IPS-20b (cell line): ENCODE measurements around the gene LUZP1.
"Not testable (repeated sequence)": the region's sequence is repeated elsewhere in the genome, so short reads cannot be mapped to it uniquely, and the experiment has no call there.

Experiments used
- H3K27ac ChIP-seq: one replicate; pipeline ENCODE4 v1.5.1; 2013; ENCODE audit warnings: low read length
- H3K27me3 ChIP-seq: 2 replicates; pipeline ENCODE4 v1.6.1; 2013; ENCODE audit warnings: mild to moderate bottlenecking, low read length, inconsistent platforms; ENCODE audit not compliant: insufficient read depth
- H3K36me3 ChIP-seq: 2 replicates; pipeline ENCODE4 v1.6.1; 2013; ENCODE audit warnings: low read depth, mild to moderate bottlenecking, inconsistent platforms, low read length, moderate library complexity; ENCODE audit not compliant: insufficient read depth
- H3K4me1 ChIP-seq: 2 replicates; pipeline ENCODE4 v1.6.1; 2013; ENCODE audit warnings: mild to moderate bottlenecking, control low read depth, inconsistent platforms, low read length, moderate library complexity; ENCODE audit not compliant: insufficient read depth
- H3K4me3 ChIP-seq: 2 replicates; pipeline ENCODE4 v1.5.1; 2013; ENCODE audit warnings: mild to moderate bottlenecking, low read length, inconsistent platforms
- H3K9ac ChIP-seq: 2 replicates; pipeline ENCODE4 v1.6.1; 2013; ENCODE audit warnings: low read depth, mild to moderate bottlenecking, inconsistent platforms, low read length, moderate library complexity
- H3K9me3 ChIP-seq: 2 replicates; pipeline ENCODE4 v1.6.1; 2013; ENCODE audit warnings: mild to moderate bottlenecking, low read depth, low read length, inconsistent platforms; ENCODE audit not compliant: insufficient read depth

Gene LUZP1

DNA sequence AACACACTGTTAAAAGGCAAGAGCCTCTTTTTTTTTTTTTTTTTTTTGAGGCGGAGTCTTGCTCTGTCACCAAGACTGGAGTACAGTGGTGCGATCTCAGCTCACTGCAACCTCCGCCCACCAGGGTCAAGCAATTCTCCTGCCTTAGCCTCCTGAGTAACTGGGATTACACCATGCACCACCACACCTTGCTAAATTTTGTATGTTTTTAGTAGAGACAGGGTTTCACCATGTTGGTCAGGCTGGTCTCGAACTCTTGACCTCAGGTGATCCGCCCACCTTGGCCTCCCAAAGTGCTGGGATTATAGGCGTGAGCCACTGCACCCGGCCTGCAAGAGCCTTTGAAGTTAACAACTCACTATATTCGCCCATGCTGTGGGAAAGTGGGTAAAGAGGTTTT, 39.1 kb upstream of the LUZP1 start:
- not testable (repeated sequence) for H3K4me3 ChIP-seq, H3K9ac ChIP-seq, H3K27me3 ChIP-seq, H3K27ac ChIP-seq, H3K36me3 ChIP-seq, H3K4me1 ChIP-seq, H3K9me3 ChIP-seq

- H3K27me3 ChIP-seq: no peaks in the 10 kb centered on the region
- H3K4me1 ChIP-seq: no peaks in the 10 kb centered on the region
- H3K4me3 ChIP-seq: no peak overlapping the region
- H3K36me3 ChIP-seq: no peaks in the 10 kb centered on the region
- H3K27ac ChIP-seq: no peak overlapping the region
- H3K9me3 ChIP-seq: no peaks in the 10 kb centered on the region
- no peak overlapping the region for H3K9ac ChIP-seq
These were observed 33.6 kb upstream of the LUZP1 start for GRCh38 chr1:23202263-23202749.

DNA sequence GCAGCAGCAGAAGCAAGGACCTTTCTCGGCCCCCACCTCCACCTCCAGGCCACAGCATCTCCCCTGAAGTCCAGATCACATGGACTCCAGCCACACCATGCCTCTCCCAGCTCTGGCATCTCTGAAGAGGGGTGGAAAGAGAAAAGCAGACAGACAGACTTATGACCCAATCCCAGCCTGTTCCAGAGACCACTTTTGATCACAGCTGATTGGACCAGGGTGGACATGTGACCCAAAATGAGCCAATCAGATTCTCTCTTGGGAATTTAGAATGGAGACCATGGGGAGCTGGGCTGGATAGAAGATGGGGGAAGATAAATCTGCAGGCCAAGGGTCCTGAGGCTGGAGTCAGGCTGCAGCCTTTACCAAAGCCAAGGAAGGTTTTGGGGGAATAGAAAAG, 32.2 kb upstream of the LUZP1 start:
- no peak overlapping the region for H3K9ac ChIP-seq
- no peak overlapping the region for H3K27ac ChIP-seq
- no peak overlapping the region for H3K4me3 ChIP-seq
- H3K9me3 ChIP-seq: no peaks in the 10 kb centered on the region
- no peaks in the 10 kb centered on the region for H3K27me3 ChIP-seq
- H3K36me3 ChIP-seq: no peaks in the 10 kb centered on the region
- H3K4me1 ChIP-seq: no peaks in the 10 kb centered on the region

DNA sequence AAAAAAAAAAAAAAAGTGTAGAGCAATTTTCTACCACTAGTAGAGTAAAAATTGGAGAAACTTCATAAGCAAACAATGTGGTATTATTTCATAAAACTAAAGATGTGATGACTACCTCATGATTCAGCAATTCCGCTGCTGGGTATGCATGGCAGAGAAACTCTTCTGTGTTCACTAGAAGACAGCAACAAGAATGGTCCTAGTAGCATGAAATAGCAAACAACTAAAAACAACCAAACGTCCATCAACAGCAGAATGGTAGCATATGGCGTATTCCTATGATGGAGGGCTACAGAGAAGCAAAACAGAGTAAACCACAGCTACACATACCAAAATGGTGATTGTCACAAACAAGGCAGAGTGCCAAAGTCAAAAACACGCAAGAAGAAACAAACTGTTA, 29.7 kb upstream of the LUZP1 start:
- no peak overlapping the region for H3K27ac ChIP-seq
- H3K4me3 ChIP-seq: no peak overlapping the region
- no peaks in the 10 kb centered on the region; the same call in 1 of the 2 replicates for H3K36me3 ChIP-seq
- no peaks in the 10 kb centered on the region for H3K27me3 ChIP-seq
- H3K9ac ChIP-seq: no peak overlapping the region
- H3K4me1 ChIP-seq: no peaks in the 10 kb centered on the region; the same call in 1 of the 2 replicates
- H3K9me3 ChIP-seq: no peaks in the 10 kb centered on the region

- no peaks in the 10 kb centered on the region; the same call in 1 of the 2 replicates for H3K4me1 ChIP-seq
- H3K9ac ChIP-seq: no peak overlapping the region
- H3K4me3 ChIP-seq: no peak overlapping the region
These were observed 28.1 kb upstream of the LUZP1 start for GRCh38 chr1:23196627-23197328.

DNA sequence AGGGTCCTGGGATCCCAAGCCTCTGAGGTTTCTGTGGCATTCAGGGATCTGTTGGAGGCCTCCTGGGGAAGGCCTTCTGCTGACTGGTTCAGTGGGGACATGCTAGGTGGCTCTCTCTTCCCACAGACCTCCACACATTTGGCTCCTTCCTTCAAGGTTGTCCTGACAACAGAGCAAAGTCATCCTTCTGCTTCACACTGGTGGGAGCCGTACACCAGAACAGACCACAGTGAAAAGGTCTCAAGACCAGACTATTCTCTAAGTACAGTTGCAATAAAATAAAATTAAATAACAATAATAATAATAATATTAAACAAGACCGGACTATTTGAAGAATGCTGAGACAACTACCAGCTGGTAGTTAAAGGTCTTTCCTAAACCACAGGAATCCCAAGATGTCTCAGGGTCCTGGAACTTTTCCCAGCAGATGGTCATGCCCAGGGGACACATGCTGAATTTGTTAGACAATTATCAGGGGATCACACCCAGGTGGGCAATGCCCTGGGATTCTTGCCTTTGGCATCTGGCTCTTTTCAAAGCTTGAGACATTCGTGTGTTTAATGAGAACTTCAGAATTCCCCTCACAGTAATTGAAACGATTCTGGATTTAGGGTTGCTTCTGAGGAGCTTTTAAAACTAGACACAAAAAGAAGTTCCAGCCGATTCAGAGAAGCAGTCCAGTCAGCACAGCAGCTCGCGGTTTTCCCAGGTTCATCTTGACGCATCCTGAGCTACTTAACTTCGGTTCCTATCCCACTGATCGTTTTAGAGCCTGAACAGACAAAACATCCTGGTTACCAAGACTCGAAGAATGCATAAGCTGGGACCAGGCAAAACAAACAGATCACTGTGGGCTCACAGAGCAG, 25.7 kb upstream of the LUZP1 start:
- H3K9ac ChIP-seq: no peak overlapping the region
- H3K4me3 ChIP-seq: no peak overlapping the region
- no peaks in the 10 kb centered on the region for H3K27me3 ChIP-seq
- H3K27ac ChIP-seq: no peak overlapping the region
- no peaks in the 10 kb centered on the region; the same call in 1 of the 2 replicates for H3K4me1 ChIP-seq
- H3K36me3 ChIP-seq: no peaks in the 10 kb centered on the region; the same call in 1 of the 2 replicates
- H3K9me3 ChIP-seq: no peaks in the 10 kb centered on the region

More at GRCh38 chr1:23196627-23197328, 28.1 kb upstream of the LUZP1 start:
- no peak overlapping the region for H3K27ac ChIP-seq
- H3K9me3 ChIP-seq: no peaks in the 10 kb centered on the region
- H3K27me3 ChIP-seq: no peaks in the 10 kb centered on the region
- H3K36me3 ChIP-seq: no peaks in the 10 kb centered on the region; the same call in 1 of the 2 replicates

- Histone ChIP-seq H3K27ac (no peak overlapping the region), H3K9me3 (no peaks in the 10 kb centered on the region), H3K36me3 (no peaks in the 10 kb centered on the region; the same call in 1 of the 2 replicates), H3K4me1 (no peaks in the 10 kb centered on the region; the same call in 1 of the 2 replicates), H3K27me3 (no peaks in the 10 kb centered on the region), H3K4me3 (no peak overlapping the region), H3K9ac (no peak overlapping the region)
These were observed 24.9 kb upstream of the LUZP1 start for GRCh38 chr1:23193391-23194118.

DNA sequence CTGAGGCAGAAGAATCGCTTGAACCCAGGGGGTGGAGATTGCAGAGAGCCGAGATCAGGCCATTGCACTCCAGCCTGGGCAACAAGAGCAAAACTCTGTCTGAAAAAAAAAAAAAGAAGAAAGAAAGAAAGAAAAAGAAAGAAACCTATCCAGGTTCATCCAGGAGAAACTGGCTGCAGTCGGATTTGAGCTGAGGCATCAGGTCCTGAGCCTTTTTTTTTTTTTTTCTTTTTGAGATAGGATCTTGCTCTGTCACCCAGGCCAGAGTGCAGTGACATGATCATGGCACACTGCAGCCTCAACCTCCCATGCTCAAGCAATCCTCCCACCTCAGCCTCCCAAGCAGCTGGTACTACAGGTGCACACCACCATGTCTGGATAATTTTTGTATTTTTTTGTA, 22.5 kb upstream of the LUZP1 start:
- Histone ChIP-seq H3K9me3 (no peaks in the 10 kb centered on the region), H3K27me3 (no peaks in the 10 kb centered on the region), H3K27ac (no peak overlapping the region), H3K9ac (no peak overlapping the region), H3K4me3 (no peak overlapping the region), H3K36me3 (no peaks in the 10 kb centered on the region; the same call in 1 of the 2 replicates), H3K4me1 (no peaks in the 10 kb centered on the region; the same call in 1 of the 2 replicates)

- not testable (repeated sequence) for H3K9ac ChIP-seq, H3K27ac ChIP-seq, H3K36me3 ChIP-seq, H3K9me3 ChIP-seq, H3K4me3 ChIP-seq, H3K4me1 ChIP-seq, H3K27me3 ChIP-seq
These were observed 20.3 kb upstream of the LUZP1 start for GRCh38 chr1:23188936-23189452.

DNA sequence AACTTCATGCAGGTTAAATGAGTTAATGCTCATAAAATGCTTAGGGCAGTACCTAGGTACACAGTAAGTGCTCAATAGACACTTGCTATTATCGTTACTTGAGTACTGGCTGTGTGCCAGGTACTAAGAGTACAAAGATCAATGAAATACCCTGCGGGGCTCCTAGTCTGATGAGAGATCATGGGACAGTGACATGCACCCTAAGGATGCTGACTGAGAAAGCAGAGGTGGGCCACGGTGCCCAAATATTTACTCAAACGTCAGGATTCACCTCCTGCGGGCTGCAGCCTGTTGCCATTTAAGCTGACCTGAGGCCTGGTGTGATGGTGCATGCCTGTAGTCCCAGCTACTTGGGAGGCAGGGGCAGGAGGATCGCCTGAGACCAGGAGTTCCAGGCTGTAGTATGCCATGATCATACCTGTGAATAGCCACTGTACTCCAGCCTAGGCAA, 19.8 kb upstream of the LUZP1 start:
- no peaks in the 10 kb centered on the region for H3K4me1 ChIP-seq
- H3K9me3 ChIP-seq: no peaks in the 10 kb centered on the region
- H3K27me3 ChIP-seq: peaks cover 7% of the 10 kb centered on the region; the same call in 1 of the 2 replicates
- no peaks in the 10 kb centered on the region for H3K36me3 ChIP-seq
- no peak overlapping the region for H3K9ac ChIP-seq
- no peak overlapping the region for H3K4me3 ChIP-seq
- no peak overlapping the region for H3K27ac ChIP-seq

- Histone ChIP-seq H3K27ac (no peak overlapping the region), H3K4me3 (no peak overlapping the region), H3K36me3 (no peaks in the 10 kb centered on the region), H3K9ac (no peak overlapping the region), H3K27me3 (peaks cover 7% of the 10 kb centered on the region; the same call in 1 of the 2 replicates), H3K4me1 (no peaks in the 10 kb centered on the region), H3K9me3 (no peaks in the 10 kb centered on the region)
These were observed 19.0 kb upstream of the LUZP1 start for GRCh38 chr1:23187637-23188036.
